K562 (cell line): ENCODE data around the gene LRRC8C. TPM values are rescaled to one million over a fixed set of nuclear protein-coding genes. Genes with fewer than 3 reads are reported as not detected.

ENCODE experiments used
- ATAC-seq: fragments of 200-7000 bp; cut with Tn5 transposase; 3 replicates; pipeline ENCODE4 v1.9.1; 2020; ENCODE audit warnings: moderate library complexity
- BruUV-seq: library from RNA; stranded (reverse); fragments of 400-500 nt; replicated peaks from 2 replicates; lab custom pipeline; 2021; lab: Mats Ljungman, UMichigan
- CTCF ChIA-PET: fragments of 300-600 bp; formaldehyde crosslinking; extraction: SDS; loops from one replicate; lab custom pipeline; 2021; ENCODE audit warnings: low intra/inter-chr PET ratio; lab: Yijun Ruan, JAX
- POLR2A ChIA-PET: fragments of 300-600, 350-650 bp; sonication (Branson Sonifier 250); formaldehyde crosslinking; extraction: SDS; loops from one replicate; lab custom pipeline; 2021; ENCODE audit warnings: antibody characterized with exemption, inconsistent platforms; lab: Yijun Ruan, JAX
- DNase-seq, 4 experiments: peaks; one replicate each; pipeline versions ENCODE4 v3.0.0 to v3.0.0-alpha.2; 2011 to 2018; ENCODE audit warnings: low spot score in 3 of 4, mixed read lengths in 3 of 4; ENCODE audit errors: extremely low read depth in 1 of 4
- FAIRE-seq: peaks from 2 replicates; lab custom pipeline; 2011; peaks lifted over from hg19 to GRCh38; lab: Jason Lieb, UNC
- H2AFZ ChIP-seq: 2 replicates; pipeline ENCODE4 v1.6.0; 2011; ENCODE audit warnings: low read depth, low read length, control low read depth, inconsistent platforms
- H3K27ac ChIP-seq: fragments of 200-600 bp; 3 replicates; pipeline ENCODE4 v1.8.0; 2011; ENCODE audit warnings: low read depth, mild to moderate bottlenecking, control low read depth, inconsistent platforms, low read length, moderate library complexity, mixed read lengths; ENCODE audit errors: extremely low read depth
- H3K27me3 ChIP-seq, 2 experiments: fragments of 300-600 bp in 1 of 2; 2 replicates in 1 of 2; 3 replicates in 1 of 2; pipeline versions ENCODE4 v1.6.0 to v1.8.0; 2011; ENCODE audit warnings: inconsistent platforms in 2 of 2, low read length in 2 of 2, mild to moderate bottlenecking in 1 of 2, mixed read lengths in 1 of 2, moderate library complexity in 1 of 2; ENCODE audit not compliant: control insufficient read depth in 2 of 2, insufficient read depth in 2 of 2
- H3K36me3 ChIP-seq: fragments of 300-600 bp; 3 replicates; pipeline ENCODE4 v1.8.0; 2011; ENCODE audit warnings: mild to moderate bottlenecking, low read length, inconsistent platforms; ENCODE audit not compliant: control insufficient read depth, insufficient read depth
- H3K4me1 ChIP-seq, 2 experiments: fragments of 200-600 bp in 1 of 2; replicated peaks in 1 of 2; 2 replicates in 1 of 2; 3 replicates in 1 of 2; pipeline versions ENCODE4 v1.5.1 to v1.8.0; 2011; ENCODE audit warnings: inconsistent platforms in 2 of 2, low read length in 2 of 2, mild to moderate bottlenecking in 1 of 2, mixed read lengths in 1 of 2, moderate library complexity in 1 of 2; ENCODE audit not compliant: control insufficient read depth in 2 of 2, insufficient read depth in 2 of 2
- H3K4me2 ChIP-seq: 2 replicates; pipeline ENCODE4 v1.6.1; 2011; ENCODE audit warnings: low read length, control low read depth, inconsistent platforms, mixed read lengths; ENCODE audit not compliant: insufficient read depth
- H3K4me3 ChIP-seq: fragments of 200-600 bp; sonication (generic), shearing (Covaris generic); 2 replicates; pipeline ENCODE4 v1.5.1; 2016; ENCODE audit warnings: control low read depth, inconsistent platforms
- H3K79me2 ChIP-seq: fragments of 200-600 bp; 3 replicates; pipeline ENCODE4 v1.8.0; 2011; ENCODE audit warnings: low read length, inconsistent platforms; ENCODE audit not compliant: control insufficient read depth, insufficient read depth
- H3K9ac ChIP-seq, 2 experiments: 2 replicates each; pipeline versions ENCODE4 v1.6.0 to v1.6.1; 2011; ENCODE audit warnings: low read depth in 2 of 2, low read length in 2 of 2, control low read depth in 1 of 2, inconsistent platforms in 1 of 2, mild to moderate bottlenecking in 1 of 2, mixed read lengths in 1 of 2; ENCODE audit not compliant: insufficient read depth in 1 of 2
- H3K9me1 ChIP-seq: one replicate; pipeline ENCODE4 v1.6.0; 2011; ENCODE audit warnings: inconsistent platforms, mild to moderate bottlenecking, low read length, moderate library complexity; ENCODE audit not compliant: control insufficient read depth, insufficient read depth
- H3K9me3 ChIP-seq: replicated peaks from 2 replicates; pipeline ENCODE4 v1.5.1; 2011; ENCODE audit warnings: low read depth, low read length, inconsistent platforms; ENCODE audit not compliant: control insufficient read depth, insufficient read depth
- H4K20me1 ChIP-seq: replicated peaks from 2 replicates; pipeline ENCODE4 v1.6.1; 2011; ENCODE audit warnings: low read length, inconsistent platforms, mixed read lengths; ENCODE audit not compliant: control insufficient read depth, insufficient read depth
- FOS ChIP-seq: IDR thresholded peaks from 3 replicates; pipeline ENCODE4 v1.6.1; 2011; ENCODE audit not compliant: insufficient read length; ENCODE audit errors: extremely low read depth
- KAT2B ChIP-seq: IDR thresholded peaks from one replicate; pipeline ENCODE4 v1.6.1; 2012; ENCODE audit warnings: low read depth, mild to moderate bottlenecking, control low read depth, inconsistent platforms, low read length, moderate library complexity
- MAFF ChIP-seq: IDR thresholded peaks from 2 replicates; pipeline ENCODE4 v1.6.1; 2012; ENCODE audit warnings: low read length, improper control_type of control experiment
- RBM39 ChIP-seq: fragments of 200-400 bp; formaldehyde crosslinking; optimal IDR thresholded peaks from 2 replicates; pipeline ENCODE3; 2018; ENCODE audit warnings: low read depth, low read length
- TEAD4 ChIP-seq, 2 experiments: sonication (generic) in 1 of 2; formaldehyde crosslinking in 1 of 2; IDR thresholded peaks; 2 replicates each; pipeline versions ENCODE4 v1.6.1 to v1.8.0; 2012 to 2022; ENCODE audit warnings: borderline replicate concordance in 1 of 2, inconsistent platforms in 1 of 2, low read length in 1 of 2, mild to moderate bottlenecking in 1 of 2, missing genetic modification reagents in 1 of 2
- YY1 ChIP-seq, 3 experiments: IDR thresholded peaks; 2 replicates each; pipeline ENCODE4 v1.6.1; 2011; ENCODE audit warnings: low read length in 2 of 3, mild to moderate bottlenecking in 2 of 3, moderate library complexity in 2 of 3, borderline replicate concordance in 1 of 3, control low read depth in 1 of 3, low read depth in 1 of 3; ENCODE audit not compliant: insufficient read depth in 3 of 3, insufficient replicate concordance in 2 of 3, control insufficient read depth in 1 of 3, insufficient read length in 1 of 3; ENCODE audit errors: extremely low read depth in 1 of 3
- ZFP36 ChIP-seq: fragments of 150-350 bp; IDR thresholded peaks from 2 replicates; pipeline ENCODE4 v1.6.1; 2018; ENCODE audit warnings: low read length, low read depth; ENCODE audit not compliant: partially characterized antibody
- ZNF507 ChIP-seq: conservative IDR thresholded peaks from 2 replicates; pipeline ENCODE4 v1.6.1; 2017; ENCODE audit warnings: missing genetic modification characterization, missing compliant biosample characterization
- WGBS: fragments of 100-300 bp; shearing (Covaris generic); methylation state at CpG from one replicate; pipeline ENCODE4 v1.1.6; 2016; ENCODE audit warnings: low coverage, mixed read lengths; ENCODE audit not compliant: insufficient coverage; ENCODE audit errors: missing lambda C conversion rate; 5-methylcytosine and 5-hydroxymethylcytosine counted together
- in situ Hi-C: fragments of 300-500 bp; cut with MboI; formaldehyde crosslinking; loops from 4 replicates; pipeline ENCODE4 v1.15.0; 2018; ENCODE audit warnings: inconsistent platforms, mixed read lengths
- intact Hi-C: fragments of 100-400 bp; cut with micrococcal nuclease; formaldehyde crosslinking; loops from 2 replicates; pipeline ENCODE4 v1.14.2; 2022
- polyA plus RNA-seq, 8 experiments: library from polyadenylated mRNA; depleted of rRNA in 4 of 8; stranded (reverse) in 5 of 8; unstranded in 3 of 8; fragments of >200 nt; fragmentation: Nextera tagmentation in 2 of 8; fragmentation: Illumina TruSeq in 1 of 8; extraction: Ambion mirVana in 2 of 8; extraction: Trizol in 1 of 8; gene quantifications; 2 replicates each; pipeline versions ENCODE4 v1.2.1 to v1.2.3, GENCODE V29; 2011 to 2014; ENCODE audit warnings: inconsistent platforms in 1 of 8, missing spikeins in 1 of 8
- total RNA-seq, 7 experiments: library from RNA; depleted of rRNA in 6 of 7; stranded (reverse); fragments of >200 nt in 6 of 7; fragmentation: Illumina TruSeq in 2 of 7; extraction: Trizol in 2 of 7; gene quantifications; 2 replicates each; pipeline versions ENCODE4 v1.2.1 to v1.2.3, GENCODE V29; 2011 to 2021; ENCODE audit warnings: low replicate concordance in 1 of 7

The LRRC8C gene
- total and polyA plus RNA-seq, 9 of the 15 experiments (the other 6 are each of a cell fraction or from before 2014, with no cell fraction given): 1.00 to 12.5 (median 4.5) TPM

DNA sequence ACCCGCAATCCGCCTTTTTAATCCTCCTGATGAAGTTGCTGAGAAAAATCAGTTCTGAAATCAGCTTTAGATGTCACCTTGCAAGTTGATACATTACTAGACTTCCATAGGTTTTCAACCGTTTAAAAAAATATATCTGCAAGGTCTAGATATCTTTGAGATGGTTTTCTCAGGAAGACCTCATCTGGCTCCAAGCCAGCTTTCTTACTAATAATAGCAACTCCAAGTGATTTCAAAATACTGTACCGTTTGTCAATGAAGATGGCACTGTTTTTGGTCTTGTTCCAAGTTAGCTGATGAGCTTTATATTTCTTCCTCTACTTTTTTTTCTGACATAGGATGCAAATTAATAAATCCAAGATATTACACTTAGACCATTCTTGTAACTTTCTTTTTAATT, 40.3 kb downstream of the LRRC8C start:
- ChIA-PET CTCF (no interaction called here), POLR2A (interaction anchor here (0.6 to 0.7 kb wide), 2 partner anchors 35 to 43 kb away, joined by 3 to 4 read pairs; no protein-coding TSS in a partner anchor)
- 45% methylated on average over 4 of the region's 4 CpGs for WGBS
- Histone ChIP-seq H2AFZ (no peak overlapping the region), H3K36me3 (no peaks in the 10 kb centered on the region), H3K9me1 (no peaks in the 10 kb centered on the region), H3K79me2 (peaks cover 5% of the 10 kb centered on the region; the same call in 1 of the 3 replicates), H4K20me1 (no peaks in the 10 kb centered on the region), H3K4me2 (no peak overlapping the region), H3K9me3 (no peaks in the 10 kb centered on the region), H3K27ac (no peak overlapping the region), H3K4me1 (peaks cover 0 to 6% of the 10 kb centered on the region in 2 experiments; a peak in 3 of 5 replicates), H3K9ac (no peak overlapping the region), H3K4me3 (no peak overlapping the region), H3K27me3 (no peaks in the 10 kb centered on the region)
- FAIRE-seq (no peak), ATAC-seq (no peak), DNase-seq (no peak)
- BruUV-seq: no TSS peak
- intact Hi-C loops: no loop called here
- in situ Hi-C loops: no loop called here
- no peak for TF ChIP-seq FOS
- TF ChIP-seq TEAD4 (IDR thresholded peaks at IDR 0.05; ENCODE audit: low read length): no peak
- no peak for TF ChIP-seq TEAD4 (CRISPR knock-in tag; IDR thresholded peaks at IDR 0.05; ENCODE audit: borderline replicate concordance)
- no peak for TF ChIP-seq ZNF507 (tag)
- no peak for TF ChIP-seq ZFP36
- no peak for TF ChIP-seq MAFF

- no peaks in the 10 kb centered on the region for H3K9me3 ChIP-seq
- peaks cover 0 to 6% of the 10 kb centered on the region in 2 experiments; a peak in 3 of 5 replicates for H3K4me1 ChIP-seq
- WGBS: 50% methylated on average over 4 of the region's 4 CpGs
- H2AFZ ChIP-seq: no peak overlapping the region
- CTCF ChIA-PET: no interaction called here
- intact Hi-C loops: no loop called here
- FAIRE-seq (no peak), ATAC-seq (no peak), DNase-seq (no peak)
- POLR2A ChIA-PET: interaction anchor here (0.8 to 1.1 kb wide), 2 partner anchors 10 to 16 kb away, joined by 4 to 5 read pairs; no protein-coding TSS in a partner anchor
- H3K79me2 ChIP-seq: no peaks in the 10 kb centered on the region
- TF ChIP-seq RBM39 (no peak), YY1 (IDR thresholded peaks at IDR 0.05; ENCODE audit: borderline replicate concordance in 1 of 3, control insufficient read depth in 1 of 3, extremely low read depth in 1 of 3, insufficient read depth in 3 of 3, insufficient read length in 1 of 3, insufficient replicate concordance in 2 of 3, low read depth in 1 of 3, low read length in 2 of 3) (no peak), KAT2B (no peak)
- H3K4me2 ChIP-seq: no peak overlapping the region
- H3K4me3 ChIP-seq: no peak overlapping the region
- H3K27me3 ChIP-seq: no peaks in the 10 kb centered on the region
- H4K20me1 ChIP-seq: no peaks in the 10 kb centered on the region
- no peaks in the 10 kb centered on the region for H3K9me1 ChIP-seq
- H3K36me3 ChIP-seq: no peaks in the 10 kb centered on the region
- no peak overlapping the region for H3K9ac ChIP-seq
- in situ Hi-C loops: no loop called here
- H3K27ac ChIP-seq: no peak overlapping the region
- no TSS peak for BruUV-seq
These were observed 42.8 kb downstream of the LRRC8C start for GRCh38 chr1:89675677-89676076.
